Measurements from ENCODE around the gene INHA.

Gene INHA

GRCh38 chr2:219565130-219566080 lies 6.7 kb upstream of the INHA start:
- no peak overlapping the region for H2AFZ ChIP-seq (ENCODE audit: low read depth, low read length)
- H2BK12ac ChIP-seq (ENCODE audit: low read length in 2 of 2): no peak overlapping the region
- H3K18ac ChIP-seq (ENCODE audit: low read depth in 1 of 2, low read length in 2 of 2): no peak overlapping the region
- H3K36me3 ChIP-seq (ENCODE audit: control insufficient read depth in 1 of 2, insufficient read depth in 2 of 2, low read depth in 1 of 2, low read length in 2 of 2): peaks cover 32 to 56% of the 10 kb centered on the region in 2 experiments
- H3K4me1 ChIP-seq (ENCODE audit: control insufficient read depth, insufficient read depth, low read depth, low read length): peaks cover 22% of the 10 kb centered on the region
- H2BK5ac ChIP-seq (ENCODE audit: low read depth, low read length, poor library complexity, severe bottlenecking): no peak overlapping the region
- peaks cover 12% of the 10 kb centered on the region for H3K79me1 ChIP-seq (replicated peaks; ENCODE audit: low read length, poor library complexity, severe bottlenecking)
- H3K4ac ChIP-seq (ENCODE audit: low read depth in 1 of 2, low read length in 2 of 2): no peak overlapping the region
- no peak overlapping the region for H3K14ac ChIP-seq (ENCODE audit: low read length in 2 of 2)
- H2AK5ac ChIP-seq (ENCODE audit: low read length, severe bottlenecking): no peak overlapping the region
- no peak overlapping the region for H3K23ac ChIP-seq (ENCODE audit: low read length in 2 of 2)
- no peak overlapping the region for H3K4me2 ChIP-seq (ENCODE audit: low read length, poor library complexity, severe bottlenecking)
- no peak for DNase-seq
- 80% methylated on average over 20 of the region's 21 CpGs for WGBS
- H2BK15ac ChIP-seq (ENCODE audit: low read depth, poor library complexity, severe bottlenecking): no peak overlapping the region
- H4K8ac ChIP-seq (ENCODE audit: low read length): no peak overlapping the region
- H3K27ac ChIP-seq (ENCODE audit: low read length, poor library complexity, severe bottlenecking): no peak overlapping the region
- H2BK120ac ChIP-seq (ENCODE audit: low read depth, low read length): no peak overlapping the region
- H3K9me3 ChIP-seq (ENCODE audit: control insufficient read depth, low read length): no peaks in the 10 kb centered on the region
- H4K91ac ChIP-seq (ENCODE audit: low read length): no peak overlapping the region
- H3K4me3 ChIP-seq (ENCODE audit: insufficient read depth in 1 of 2, low read depth in 1 of 2, low read length in 2 of 2): no peak overlapping the region
- no peak overlapping the region for H3K9ac ChIP-seq (ENCODE audit: low read length)
- H3K27me3 ChIP-seq (ENCODE audit: control insufficient read depth in 1 of 2, insufficient read depth in 1 of 2, low read length in 2 of 2): peaks cover 0 to 3% of the 10 kb centered on the region in 2 experiments

- no peak overlapping the region for H2BK5ac ChIP-seq (ENCODE audit: low read depth, low read length, poor library complexity, severe bottlenecking)
- no peak overlapping the region for H3K4me3 ChIP-seq (ENCODE audit: insufficient read depth in 1 of 2, low read depth in 1 of 2, low read length in 2 of 2)
- H3K4ac ChIP-seq (ENCODE audit: low read depth in 1 of 2, low read length in 2 of 2): no peak overlapping the region
- no peak overlapping the region for H4K91ac ChIP-seq (ENCODE audit: low read length)
- H4K8ac ChIP-seq (ENCODE audit: low read length): no peak overlapping the region
- H3K4me1 ChIP-seq (ENCODE audit: control insufficient read depth, insufficient read depth, low read depth, low read length): peaks cover 18% of the 10 kb centered on the region
- 87% methylated on average over 11 of the region's 11 CpGs for WGBS
- no peak overlapping the region for H3K4me2 ChIP-seq (ENCODE audit: low read length, poor library complexity, severe bottlenecking)
- no peak overlapping the region for H3K27ac ChIP-seq (ENCODE audit: low read length, poor library complexity, severe bottlenecking)
- peaks cover 15% of the 10 kb centered on the region for H3K79me1 ChIP-seq (replicated peaks; ENCODE audit: low read length, poor library complexity, severe bottlenecking)
- no peaks in the 10 kb centered on the region for H3K9me3 ChIP-seq (ENCODE audit: control insufficient read depth, low read length)
- no peak overlapping the region for H3K23ac ChIP-seq (ENCODE audit: low read length in 2 of 2)
- H3K36me3 ChIP-seq (ENCODE audit: control insufficient read depth in 1 of 2, insufficient read depth in 2 of 2, low read depth in 1 of 2, low read length in 2 of 2): peaks cover 32 to 56% of the 10 kb centered on the region in 2 experiments
- H2AFZ ChIP-seq (ENCODE audit: low read depth, low read length): no peak overlapping the region
- H2AK5ac ChIP-seq (ENCODE audit: low read length, severe bottlenecking): no peak overlapping the region
- no peak overlapping the region for H3K9ac ChIP-seq (ENCODE audit: low read length)
- H2BK15ac ChIP-seq (ENCODE audit: low read depth, poor library complexity, severe bottlenecking): no peak overlapping the region
- H3K14ac ChIP-seq (ENCODE audit: low read length in 2 of 2): no peak overlapping the region
- peaks cover 0 to under 1% of the 10 kb centered on the region in 2 experiments for H3K27me3 ChIP-seq (ENCODE audit: control insufficient read depth in 1 of 2, insufficient read depth in 1 of 2, low read length in 2 of 2)
- H3K18ac ChIP-seq (ENCODE audit: low read depth in 1 of 2, low read length in 2 of 2): no peak overlapping the region
- H2BK12ac ChIP-seq (ENCODE audit: low read length in 2 of 2): no peak overlapping the region
- no peak overlapping the region for H2BK120ac ChIP-seq (ENCODE audit: low read depth, low read length)
- DNase-seq: no peak
Measured at GRCh38 chr2:219566640-219567039, 5.5 kb upstream of the INHA start.

DNA sequence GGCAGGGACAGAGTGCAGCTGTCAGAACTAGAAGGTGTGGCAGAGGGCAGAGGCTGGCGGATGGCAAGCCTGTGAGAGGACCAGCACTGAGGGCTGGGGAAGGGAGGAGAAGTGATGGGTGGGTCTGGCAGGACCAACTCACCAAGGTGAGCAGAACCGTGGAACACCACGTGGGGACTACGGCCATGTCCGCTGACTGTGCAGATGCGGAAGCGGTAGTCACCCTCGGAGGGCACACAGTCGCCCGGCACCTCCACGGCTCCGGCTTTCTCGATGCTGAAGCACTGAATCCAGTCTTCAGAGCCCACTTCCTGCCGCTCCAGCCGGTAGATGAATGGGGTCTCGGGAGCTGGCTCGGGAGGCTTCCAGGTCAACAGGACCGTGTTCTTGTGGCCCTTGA lies 5.0 kb upstream of the INHA start:
- H2BK12ac ChIP-seq (ENCODE audit: low read length in 2 of 2): no peak overlapping the region
- no peak overlapping the region for H4K8ac ChIP-seq (ENCODE audit: low read length)
- no peak overlapping the region for H3K14ac ChIP-seq (ENCODE audit: low read length in 2 of 2)
- no peaks in the 10 kb centered on the region for H3K27me3 ChIP-seq (ENCODE audit: control insufficient read depth in 1 of 2, insufficient read depth in 1 of 2, low read length in 2 of 2)
- H3K4me1 ChIP-seq (ENCODE audit: control insufficient read depth, insufficient read depth, low read depth, low read length): peaks cover 21% of the 10 kb centered on the region
- no peak overlapping the region for H3K4ac ChIP-seq (ENCODE audit: low read depth in 1 of 2, low read length in 2 of 2)
- H2AK5ac ChIP-seq (ENCODE audit: low read length, severe bottlenecking): no peak overlapping the region
- H3K36me3 ChIP-seq (ENCODE audit: control insufficient read depth in 1 of 2, insufficient read depth in 2 of 2, low read depth in 1 of 2, low read length in 2 of 2): peaks cover 31 to 56% of the 10 kb centered on the region in 2 experiments
- H2BK15ac ChIP-seq (ENCODE audit: low read depth, poor library complexity, severe bottlenecking): no peak overlapping the region
- H3K4me3 ChIP-seq (ENCODE audit: insufficient read depth in 1 of 2, low read depth in 1 of 2, low read length in 2 of 2): no peak overlapping the region
- WGBS: 97% methylated on average over 18 of the region's 18 CpGs
- no peaks in the 10 kb centered on the region for H3K9me3 ChIP-seq (ENCODE audit: control insufficient read depth, low read length)
- H3K79me1 ChIP-seq (replicated peaks; ENCODE audit: low read length, poor library complexity, severe bottlenecking): peaks cover 15% of the 10 kb centered on the region
- H3K27ac ChIP-seq (ENCODE audit: low read length, poor library complexity, severe bottlenecking): no peak overlapping the region
- H2AFZ ChIP-seq (ENCODE audit: low read depth, low read length): no peak overlapping the region
- H3K4me2 ChIP-seq (ENCODE audit: low read length, poor library complexity, severe bottlenecking): no peak overlapping the region
- no peak overlapping the region for H2BK120ac ChIP-seq (ENCODE audit: low read depth, low read length)
- no peak overlapping the region for H3K18ac ChIP-seq (ENCODE audit: low read depth in 1 of 2, low read length in 2 of 2)
- no peak overlapping the region for H2BK5ac ChIP-seq (ENCODE audit: low read depth, low read length, poor library complexity, severe bottlenecking)
- DNase-seq: no peak
- no peak overlapping the region for H3K23ac ChIP-seq (ENCODE audit: low read length in 2 of 2)
- H4K91ac ChIP-seq (ENCODE audit: low read length): no peak overlapping the region
- H3K9ac ChIP-seq (ENCODE audit: low read length): no peak overlapping the region

GRCh38 chr2:219567791-219568361 lies 4.2 kb upstream of the INHA start:
- H2AFZ ChIP-seq (ENCODE audit: low read depth, low read length): no peak overlapping the region
- no peaks in the 10 kb centered on the region for H3K9me3 ChIP-seq (ENCODE audit: control insufficient read depth, low read length)
- H4K8ac ChIP-seq (ENCODE audit: low read length): no peak overlapping the region
- no peak overlapping the region for H2BK12ac ChIP-seq (ENCODE audit: low read length in 2 of 2)
- no peak overlapping the region for H3K4me3 ChIP-seq (ENCODE audit: insufficient read depth in 1 of 2, low read depth in 1 of 2, low read length in 2 of 2)
- H3K18ac ChIP-seq (ENCODE audit: low read depth in 1 of 2, low read length in 2 of 2): no peak overlapping the region
- H3K14ac ChIP-seq (ENCODE audit: low read length in 2 of 2): no peak overlapping the region
- no peak overlapping the region for H3K4ac ChIP-seq (ENCODE audit: low read depth in 1 of 2, low read length in 2 of 2)
- no peak for DNase-seq
- no peak overlapping the region for H3K4me2 ChIP-seq (ENCODE audit: low read length, poor library complexity, severe bottlenecking)
- no peaks in the 10 kb centered on the region for H3K27me3 ChIP-seq (ENCODE audit: control insufficient read depth in 1 of 2, insufficient read depth in 1 of 2, low read length in 2 of 2)
- 93% methylated on average over 35 of the region's 35 CpGs for WGBS
- peaks cover 20% of the 10 kb centered on the region for H3K4me1 ChIP-seq (ENCODE audit: control insufficient read depth, insufficient read depth, low read depth, low read length)
- H3K36me3 ChIP-seq (ENCODE audit: control insufficient read depth in 1 of 2, insufficient read depth in 2 of 2, low read depth in 1 of 2, low read length in 2 of 2): peaks cover 25 to 50% of the 10 kb centered on the region in 2 experiments
- H2AK5ac ChIP-seq (ENCODE audit: low read length, severe bottlenecking): no peak overlapping the region
- H2BK5ac ChIP-seq (ENCODE audit: low read depth, low read length, poor library complexity, severe bottlenecking): no peak overlapping the region
- no peak overlapping the region for H3K23ac ChIP-seq (ENCODE audit: low read length in 2 of 2)
- no peak overlapping the region for H3K27ac ChIP-seq (ENCODE audit: low read length, poor library complexity, severe bottlenecking)
- H3K9ac ChIP-seq (ENCODE audit: low read length): no peak overlapping the region
- H2BK15ac ChIP-seq (ENCODE audit: low read depth, poor library complexity, severe bottlenecking): no peak overlapping the region
- no peak overlapping the region for H4K91ac ChIP-seq (ENCODE audit: low read length)
- H2BK120ac ChIP-seq (ENCODE audit: low read depth, low read length): no peak overlapping the region
- H3K79me1 ChIP-seq (replicated peaks; ENCODE audit: low read length, poor library complexity, severe bottlenecking): peaks cover 15% of the 10 kb centered on the region
